ENCODE measurements around the gene CYTH1.
"Not testable (repeated sequence)": the region's sequence is repeated elsewhere in the genome, so short reads cannot be mapped to it uniquely, and the experiment has no call there.

The CYTH1 gene

GRCh38 chr17:78687125-78687524 is 94.9 kb downstream of the CYTH1 start:
- no peak for DNase-seq (ENCODE audit: low spot score)

GRCh38 chr17:78684026-78684425 is 98.0 kb downstream of the CYTH1 start:
- no peak for DNase-seq (ENCODE audit: low spot score)

GRCh38 chr17:78683408-78683961 is 98.6 kb downstream of the CYTH1 start:
- no peak for DNase-seq (ENCODE audit: low spot score)

- DNase-seq (ENCODE audit: low spot score) = no peak
Measured at GRCh38 chr17:78682363-78682762, 99.7 kb downstream of the CYTH1 start.

GRCh38 chr17:78680436-78680835 is 101.6 kb downstream of the CYTH1 start:
- DNase-seq (ENCODE audit: low spot score) = no peak

GRCh38 chr17:78679495-78680395 is 102.3 kb downstream of the CYTH1 start:
- no peak for DNase-seq (ENCODE audit: low spot score)

- DNase-seq (ENCODE audit: low spot score) = no peak
Measured at GRCh38 chr17:78678711-78679110, 103.4 kb downstream of the CYTH1 start.

GRCh38 chr17:78678222-78678557 is 103.9 kb downstream of the CYTH1 start:
- DNase-seq (ENCODE audit: low spot score) = no peak

- no peak for DNase-seq (ENCODE audit: low spot score)
Measured at GRCh38 chr17:78677303-78678221, 104.5 kb downstream of the CYTH1 start.

GRCh38 chr17:78676412-78677302 is 105.4 kb downstream of the CYTH1 start:
- no peak for DNase-seq (ENCODE audit: low spot score)

- no peak for DNase-seq (ENCODE audit: low spot score)
Measured at GRCh38 chr17:78675836-78676235, 106.2 kb downstream of the CYTH1 start.

GRCh38 chr17:78675316-78675616 is 106.8 kb downstream of the CYTH1 start:
- DNase-seq (ENCODE audit: low spot score) = no peak

GRCh38 chr17:78674595-78675315 is 107.3 kb downstream of the CYTH1 start:
- DNase-seq (ENCODE audit: low spot score) = no peak

- no peak for DNase-seq (ENCODE audit: low spot score)
Measured at GRCh38 chr17:78674156-78674555, 107.9 kb downstream of the CYTH1 start.

GRCh38 chr17:78673395-78673794 is 108.7 kb downstream of the CYTH1 start:
- no peak for DNase-seq (ENCODE audit: low spot score)

GRCh38 chr17:78672871-78673371 is 109.2 kb downstream of the CYTH1 start:
- DNase-seq (ENCODE audit: low spot score) = peak; percentile 41

- DNase-seq (ENCODE audit: low spot score) = no peak
Measured at GRCh38 chr17:78672005-78672404, 110.1 kb downstream of the CYTH1 start.

GRCh38 chr17:78671726-78672001 is 110.4 kb downstream of the CYTH1 start:
- DNase-seq (ENCODE audit: low spot score) = not testable (repeated sequence)

- no peak for DNase-seq (ENCODE audit: low spot score)
Measured at GRCh38 chr17:78670850-78671725, 111.0 kb downstream of the CYTH1 start.

- no peak for DNase-seq (ENCODE audit: low spot score)
Measured at GRCh38 chr17:78669975-78670518, 112.0 kb downstream of the CYTH1 start.

Data from AG20443 (cell line).